GOT3 (cell line): ENCODE data around the gene ARAF.

Experiments used
- DNase-seq: peaks from one replicate; lab custom pipeline; 2025; ENCODE audit warnings: mixed read lengths; lab: John Stamatoyannopoulos, UW

Gene ARAF

GRCh38 chrX:47620303-47620685, 59.3 kb downstream of the ARAF start:
- DNase-seq: no peak
